ENCODE data around the gene ATP5MC2. TPM values are rescaled to one million over a fixed set of nuclear protein-coding genes. Genes with fewer than 3 reads are reported as not detected.

ATP5MC2 gene
- total and polyA plus RNA-seq, 2 of the 4 experiments (the other 2 are of a cell fraction) = 309 to 361 TPM

DNA sequence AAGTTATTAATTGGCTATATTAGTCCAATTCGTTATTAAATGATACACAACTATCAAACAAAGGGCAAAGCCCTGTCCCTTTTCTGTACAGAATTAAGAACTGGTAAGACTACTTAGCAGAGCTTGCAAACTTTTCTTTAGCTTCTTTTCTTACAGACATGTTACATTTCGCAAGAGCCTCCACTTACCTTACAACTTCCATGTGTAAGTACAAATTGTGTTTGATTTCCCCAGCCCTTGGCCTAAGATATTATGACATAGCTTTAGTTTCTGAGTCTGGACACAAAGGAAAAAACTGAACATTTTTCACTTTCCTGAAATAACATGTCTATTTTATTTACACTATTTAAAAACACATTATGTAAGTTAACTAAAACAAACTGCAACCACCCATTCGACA lies 51.4 kb downstream of the ATP5MC2 start:
- DNase-seq = peak; percentile 54
- TF ChIP-seq CEBPB (IDR thresholded peaks at IDR 0.05; ENCODE audit: low read depth, low read length) (peak; percentile 84), RFX5 (IDR thresholded peaks at IDR 0.05; ENCODE audit: low read depth, low read length) (no peak)
- H2BK5ac ChIP-seq (ENCODE audit: low read depth, low read length, poor library complexity, severe bottlenecking) = peak overlapping the region; percentile 22
- no peak overlapping the region for H4K5ac ChIP-seq (ENCODE audit: low read depth, low read length)
- H3K4me2 ChIP-seq (ENCODE audit: low read depth, low read length) = peak overlapping the region; percentile 94
- H3K56ac ChIP-seq (ENCODE audit: extremely low read depth, insufficient read depth, low read length) = no peak overlapping the region; the same call in 1 of the 2 replicates
- H3K4ac ChIP-seq (ENCODE audit: low read depth, low read length) = no peak overlapping the region
- no peak overlapping the region for H3K18ac ChIP-seq (ENCODE audit: low read depth, low read length)
- H3K9me1 ChIP-seq (ENCODE audit: insufficient read depth, low read length) = peaks cover 3% of the 10 kb centered on the region; the same call in 1 of the 2 replicates
- ChIA-PET POLR2A (ENCODE audit: unreplicated experiment) (interaction anchor here (0.6 kb wide), 1 partner anchor 158 kb away, joined by 3 read pairs; no protein-coding TSS in a partner anchor), CTCF (interaction anchor here (0.5 to 1.0 kb wide), 3 partner anchors 9 to 81 kb away, joined by 3 read pairs; no protein-coding TSS in a partner anchor)
- no peak overlapping the region for H2BK20ac ChIP-seq (ENCODE audit: low read depth, low read length)
- H2AFZ ChIP-seq (replicated peaks; ENCODE audit: low read length, poor library complexity) = no peak overlapping the region
- H3K27me3 ChIP-seq (ENCODE audit: control insufficient read depth, insufficient read depth, low read length) = no peaks in the 10 kb centered on the region
- H3K14ac ChIP-seq (replicated peaks; ENCODE audit: low read depth, low read length) = 0 out of 2 replicates have a peak overlapping the region, but pooled peaks have one; percentile 11
- H2AK9ac ChIP-seq (replicated peaks; ENCODE audit: low read depth, low read length, poor library complexity) = no peak overlapping the region
- no peak for ATAC-seq (ENCODE audit: low read depth)
- no peak overlapping the region for H2BK120ac ChIP-seq (ENCODE audit: low read depth, low read length)
- BruUV-seq (replicated peaks) = no TSS peak
- H3K27ac ChIP-seq (ENCODE audit: insufficient read depth, low read length) = no peak overlapping the region
- H2AK5ac ChIP-seq (ENCODE audit: low read depth, low read length) = no peak overlapping the region
- peak overlapping the region; percentile 61; the same call in 1 of the 2 replicates for H3K4me3 ChIP-seq (ENCODE audit: insufficient read depth, low read depth, low read length)
- no peaks in the 10 kb centered on the region for H3K36me3 ChIP-seq (ENCODE audit: control insufficient read depth, insufficient read depth, low read length)
- intact Hi-C loops (cut with micrococcal nuclease) (no loop called here), dilution Hi-C loops (cut with HindIII; ENCODE audit: low sequenced_read_pairs, unreplicated experiment) (no loop called here), in situ Hi-C loops (cut with MboI; ENCODE audit: low sequenced_read_pairs) (no loop called here)
- no peak overlapping the region for H3K23ac ChIP-seq (ENCODE audit: low read depth, low read length)
- H4K91ac ChIP-seq (ENCODE audit: insufficient read depth, low read depth, low read length) = no peak overlapping the region
- H2BK15ac ChIP-seq (ENCODE audit: low read depth, low read length) = no peak overlapping the region
- H3K4me1 ChIP-seq (ENCODE audit: control insufficient read depth, insufficient read depth, low read length) = peaks cover 4% of the 10 kb centered on the region
- H3K79me1 ChIP-seq (ENCODE audit: low read depth in 1 of 2, low read length in 2 of 2) = peaks cover 3 to 43% of the 10 kb centered on the region in 2 experiments
- 0% methylated on average over 1 of the region's 3 CpGs; no CpG with 5 or more reads in 1 of the 2 experiments for WGBS, 2 experiments (ENCODE audit: extremely low coverage in 2 of 2, insufficient read length in 1 of 2)
- peaks cover 15% of the 10 kb centered on the region for H4K20me1 ChIP-seq (ENCODE audit: insufficient read depth, low read length)
- H4K8ac ChIP-seq (ENCODE audit: low read depth in 2 of 2, low read length in 2 of 2) = no peak overlapping the region
- no peaks in the 10 kb centered on the region for H3K9me3 ChIP-seq (ENCODE audit: control insufficient read depth, insufficient read depth, low read length)
- H3K9ac ChIP-seq (ENCODE audit: low read depth, low read length) = no peak overlapping the region
